ENCODE data around the gene USP2.

GRCh38 chr11:119339589-119340334 lies 41.7 kb downstream of the USP2 start:
- TF ChIP-seq CTCF (IDR thresholded peaks at IDR 0.05; ENCODE audit: insufficient read depth, low read depth, low read length): peak; percentile 36
- TF ChIP-seq EZH2 (IDR thresholded peaks at IDR 0.05; ENCODE audit: insufficient read depth, low read length): no peak
